Dermis microvascular lymphatic vessel endothelial cell (primary cell): ENCODE data around the gene RBM12. TPM values are rescaled to one million over a fixed set of nuclear protein-coding genes. Genes with fewer than 3 reads are reported as not detected.

Experiments used
- DNase-seq, 2 donors: peaks; one replicate each; pipeline versions ENCODE4 v3.0.0 to v3.0.0-alpha.2; 2010; ENCODE audit warnings: low read depth in 2 of 2
- total RNA-seq: library from RNA; depleted of rRNA; stranded (reverse); fragments of >200 nt; gene quantifications from 2 replicates; pipeline ENCODE4 v1.2.1, GENCODE V29; 2014

Gene RBM12
- total RNA-seq, 1 donor from 2014 or later: 33.0 TPM

DNA sequence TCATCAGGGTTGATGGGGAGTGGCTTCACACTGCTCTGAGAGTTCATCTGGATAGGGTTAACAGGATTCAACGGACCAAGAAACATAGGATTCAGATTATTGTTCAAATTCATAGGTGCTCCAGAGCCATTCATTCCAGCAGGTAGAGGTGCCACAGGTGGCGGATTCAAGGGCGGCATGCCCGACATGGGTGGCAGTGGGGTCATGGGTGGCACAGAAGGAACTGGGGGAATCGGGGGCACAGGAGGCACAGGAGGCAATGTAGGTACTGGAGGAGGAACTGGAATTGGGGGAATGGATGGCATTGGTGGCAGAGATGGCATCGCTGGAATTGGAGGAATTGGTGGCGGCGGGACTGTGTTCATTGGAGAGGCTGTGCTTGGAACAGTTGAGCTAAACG, 10.3 kb downstream of the RBM12 start:
- no peak for DNase-seq

DNA sequence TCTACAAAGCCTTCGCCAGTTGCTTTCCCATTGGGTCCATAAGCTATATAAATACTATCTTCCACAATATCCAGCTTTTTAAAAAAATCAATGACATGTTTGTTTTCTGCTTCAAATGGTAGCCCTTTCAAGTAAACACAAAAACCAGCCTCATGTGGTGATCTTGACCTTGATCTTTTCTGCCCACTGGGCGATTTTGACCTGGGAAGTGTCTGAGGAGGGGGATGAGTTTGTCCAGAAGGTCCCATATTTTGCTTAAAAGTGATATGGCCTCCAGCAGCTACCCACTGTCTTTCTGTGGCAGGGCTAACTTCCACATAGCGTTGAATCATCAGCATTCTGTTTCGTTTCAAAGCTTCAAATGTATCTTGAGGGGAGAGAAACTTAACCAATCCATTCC, 10.8 kb downstream of the RBM12 start:
- no peak for DNase-seq

DNA sequence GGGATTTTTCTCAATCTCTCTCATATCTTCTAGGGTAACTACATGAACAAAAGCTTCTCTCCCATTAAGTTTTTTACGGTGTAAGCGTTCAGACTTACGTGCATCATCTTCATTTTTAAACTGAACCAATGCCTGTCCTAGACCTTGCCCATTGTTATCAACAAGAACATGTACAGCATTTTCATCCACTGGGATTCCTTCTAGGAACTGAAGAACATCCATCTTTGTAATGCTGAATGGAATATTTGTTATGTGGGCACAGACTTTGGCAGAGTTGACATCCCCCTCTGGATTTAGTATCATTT, 11.3 kb downstream of the RBM12 start:
- DNase-seq: no peak

DNA sequence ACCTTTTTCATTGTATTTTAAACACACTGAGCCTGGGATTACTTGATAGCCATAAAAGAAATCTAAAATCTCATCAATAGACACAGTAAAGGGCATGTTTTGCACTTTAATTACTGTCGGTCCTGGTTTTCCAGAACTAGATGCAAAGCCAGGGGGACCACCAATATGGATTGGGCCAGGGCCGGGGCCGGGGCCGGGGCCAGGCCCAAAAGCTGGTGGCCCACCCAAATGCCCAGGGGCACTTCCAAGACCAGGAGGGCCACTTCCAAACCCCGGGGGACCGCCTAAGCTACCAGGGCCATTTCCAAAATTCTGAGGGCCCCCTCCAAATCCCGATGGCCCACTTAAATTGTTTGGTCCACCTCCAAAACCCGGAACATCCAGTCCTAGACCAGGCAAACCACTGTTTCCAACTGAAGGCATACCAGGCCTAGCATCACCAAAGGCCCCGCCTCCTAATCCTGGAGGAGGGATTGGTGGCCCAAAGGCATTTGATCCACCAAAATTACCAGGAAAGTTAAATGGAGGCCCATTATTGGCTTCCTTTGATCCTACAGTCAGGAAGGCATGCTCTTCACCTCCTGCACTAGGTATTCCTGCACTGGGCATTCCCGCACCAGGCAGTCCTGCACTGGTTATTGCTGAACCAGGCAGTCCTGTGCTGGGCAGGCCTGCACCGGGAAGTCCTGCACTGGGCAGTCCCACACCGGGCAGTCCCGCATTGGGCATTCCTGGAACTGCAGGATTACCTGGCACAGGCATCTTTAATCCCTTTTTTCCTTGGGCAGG, 11.9 kb downstream of the RBM12 start:
- no peak for DNase-seq

DNA sequence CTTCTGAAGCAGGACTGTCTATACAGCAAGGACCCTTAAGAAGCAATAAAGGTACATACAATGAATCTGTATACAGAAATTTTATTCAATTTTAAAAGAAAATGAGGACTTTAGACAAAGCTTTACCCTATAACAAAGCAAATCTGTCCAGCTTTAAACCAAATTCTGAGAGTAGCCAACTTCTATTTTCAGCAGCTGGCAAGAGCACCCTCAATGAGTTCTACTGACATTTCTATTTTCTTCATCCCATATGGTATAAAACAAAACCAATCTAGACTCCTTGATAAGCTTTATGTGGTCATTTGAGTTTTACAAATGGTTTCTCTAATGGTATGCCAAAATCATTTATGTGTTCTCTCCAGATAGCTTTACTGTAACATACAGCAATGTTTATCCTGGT, 12.7 kb downstream of the RBM12 start:
- no peak for DNase-seq

DNA sequence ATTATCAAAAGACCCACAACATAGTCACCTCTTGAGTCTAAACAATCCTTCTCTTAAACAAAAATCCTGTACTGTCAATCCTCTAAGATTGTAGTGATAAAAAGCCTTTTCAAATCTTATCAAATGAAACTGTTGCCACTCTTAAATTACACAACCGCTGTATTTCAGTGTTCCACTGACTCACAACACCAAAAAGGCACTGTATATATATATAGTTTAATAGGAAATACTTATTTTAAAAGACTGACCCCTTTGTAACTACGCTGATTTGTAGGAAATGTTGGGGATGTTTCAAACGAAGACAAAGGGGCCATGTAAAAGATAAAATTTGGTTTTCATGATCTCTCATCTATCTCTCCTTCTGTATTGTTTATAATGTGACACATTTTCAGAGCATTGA, 14.1 kb downstream of the RBM12 start:
- no peak for DNase-seq

DNA sequence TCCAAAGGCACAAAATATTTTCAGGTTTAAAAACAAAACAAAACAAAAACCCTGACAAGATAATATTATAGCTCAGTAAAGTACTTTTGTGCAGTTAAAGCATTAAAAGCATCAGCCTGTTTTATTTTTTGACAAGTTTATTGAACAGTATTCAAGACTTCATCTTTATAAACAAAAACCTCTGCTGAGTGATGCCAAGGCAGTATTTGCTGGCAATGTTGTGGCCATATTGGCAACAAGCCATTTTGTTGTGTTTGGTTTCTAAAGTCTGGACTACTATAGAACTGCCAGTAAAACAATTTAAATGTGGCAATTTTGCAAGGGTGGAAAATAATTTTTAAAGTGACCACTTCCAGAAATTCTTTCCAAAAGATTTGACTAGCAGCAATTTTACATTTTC, 15.9 kb downstream of the RBM12 start:
- DNase-seq: peak; percentile 25 to 41

DNA sequence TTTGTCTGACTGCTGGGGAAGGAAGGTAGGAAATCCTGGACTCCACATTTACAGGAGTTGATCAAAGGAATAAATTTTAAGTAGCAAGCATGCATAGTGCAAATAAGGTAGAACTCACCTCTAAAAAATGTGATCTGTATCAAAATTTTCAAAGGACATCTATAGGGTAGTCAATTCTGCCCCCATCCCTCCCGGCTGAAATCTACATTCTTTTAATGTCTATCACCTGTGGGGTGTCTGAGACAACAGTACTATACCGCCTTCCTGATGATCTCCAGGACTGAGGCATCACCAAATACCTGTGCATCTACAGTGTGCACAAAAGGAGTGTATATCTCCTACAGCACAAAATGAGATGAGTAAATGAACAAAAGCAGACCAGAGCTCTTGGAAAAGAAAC, 19.9 kb downstream of the RBM12 start:
- no peak for DNase-seq

DNA sequence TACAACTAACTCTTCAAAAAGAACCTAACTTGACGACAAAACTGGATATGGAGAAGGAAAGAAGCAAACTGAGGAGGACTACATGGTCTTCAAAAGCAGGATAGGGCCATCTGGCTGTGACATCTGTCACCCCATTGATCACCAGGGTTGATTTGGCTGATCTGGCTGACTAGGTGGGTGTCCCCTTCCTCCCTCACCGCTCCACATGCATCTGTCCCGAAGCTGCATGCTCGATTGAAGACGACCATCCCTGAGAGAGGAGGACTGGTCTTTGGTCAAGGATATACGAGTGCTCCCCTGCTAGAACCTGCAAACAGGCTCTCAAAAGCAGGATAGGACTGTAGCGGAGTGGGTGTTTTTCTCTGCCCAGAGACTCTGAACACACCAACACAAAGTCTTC, 21.7 kb downstream of the RBM12 start:
- DNase-seq: no peak

DNA sequence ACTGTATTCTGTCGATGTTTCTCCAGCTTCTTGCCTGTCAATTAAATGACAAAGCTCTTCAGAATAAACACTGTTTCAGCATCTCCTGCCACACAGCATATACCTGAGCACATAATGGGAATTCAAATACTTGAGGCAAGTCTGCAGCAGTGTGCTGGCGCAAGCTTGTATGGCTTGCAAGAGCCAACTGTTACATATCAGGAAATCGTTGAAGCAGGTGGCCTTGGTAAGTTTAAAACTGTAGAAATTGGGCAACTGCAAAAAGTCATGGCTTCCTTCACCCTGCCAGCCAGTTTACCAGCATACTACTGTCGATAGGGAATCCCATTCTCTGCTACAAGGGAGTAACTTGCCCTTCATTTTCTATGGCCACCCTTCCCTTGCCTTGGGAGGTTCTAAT, 23.0 kb downstream of the RBM12 start:
- no peak for DNase-seq

DNA sequence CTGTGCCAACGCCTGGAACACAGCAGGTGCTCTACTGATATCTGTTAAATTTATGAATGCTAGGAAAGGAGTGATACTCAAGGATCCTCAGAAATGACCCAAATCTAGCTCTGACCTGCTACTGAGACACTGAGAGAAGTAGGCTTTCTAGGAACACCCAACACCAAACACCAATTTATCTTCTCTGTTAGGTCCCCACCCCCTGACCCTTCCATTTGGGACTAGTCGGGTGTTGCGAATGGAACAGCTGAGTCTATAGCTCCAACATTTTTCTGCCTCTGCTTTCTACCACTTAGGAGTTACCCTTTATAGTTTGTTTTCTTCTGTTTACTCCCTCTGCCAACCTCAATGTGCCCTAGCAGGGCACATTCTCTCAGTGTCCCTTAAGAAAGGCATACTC, 24.0 kb downstream of the RBM12 start:
- DNase-seq: no peak

DNA sequence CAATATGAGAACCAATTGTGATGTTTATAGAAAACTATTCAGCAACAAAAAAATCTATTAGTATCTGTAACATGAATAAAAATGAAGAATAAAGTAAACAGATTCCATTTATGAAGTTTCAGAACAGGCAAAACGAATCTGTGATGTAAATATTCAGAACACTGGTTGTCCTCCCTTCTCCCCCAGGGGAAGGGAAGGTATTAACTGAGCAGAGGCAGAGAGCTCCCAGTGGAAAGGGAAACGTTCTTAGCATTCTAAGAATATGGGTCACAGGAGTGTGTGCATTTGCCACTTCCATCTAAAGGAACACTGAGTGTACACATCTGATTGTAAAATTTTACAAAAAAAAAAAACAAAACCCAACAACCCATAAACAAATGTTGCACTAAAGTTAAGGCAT, 25.9 kb downstream of the RBM12 start:
- DNase-seq: no peak

DNA sequence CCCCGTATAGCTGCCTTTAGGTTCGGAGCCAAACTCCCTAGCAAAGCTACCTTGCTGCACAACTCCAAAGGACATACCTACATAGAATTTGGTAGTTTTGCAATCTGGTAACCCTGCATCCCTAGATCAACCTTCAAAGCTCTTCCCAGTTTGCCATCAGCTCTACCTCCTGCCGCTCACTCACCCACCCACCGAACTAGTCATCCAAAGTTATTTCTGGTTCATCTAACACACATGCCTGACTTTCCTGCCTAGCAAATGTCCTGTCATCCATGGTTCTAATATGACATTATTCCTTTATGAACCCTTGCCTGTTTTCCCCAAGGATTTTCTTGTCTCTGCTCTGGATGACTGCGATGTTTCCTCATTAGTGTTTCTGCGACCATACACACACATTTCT, 27.4 kb downstream of the RBM12 start:
- DNase-seq: no peak

DNA sequence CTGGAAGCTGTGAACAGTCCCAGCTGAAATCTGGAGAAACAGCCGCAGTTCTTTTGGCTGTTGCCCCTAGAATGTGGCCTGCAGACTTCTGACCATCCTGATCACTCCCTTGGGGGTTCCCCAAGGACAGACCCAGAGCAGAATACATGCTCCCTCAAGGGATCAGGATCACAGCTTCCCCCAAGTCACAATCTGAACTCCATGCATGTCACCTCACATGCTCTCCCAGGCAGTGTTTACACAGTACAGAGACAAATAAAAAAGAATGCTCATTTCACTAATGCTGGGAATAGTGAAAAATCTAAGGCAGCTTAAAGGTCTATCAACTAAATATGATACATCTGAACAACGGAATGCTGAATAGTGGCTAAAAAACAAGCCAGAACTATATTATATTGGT, 28.6 kb downstream of the RBM12 start:
- no peak for DNase-seq

DNA sequence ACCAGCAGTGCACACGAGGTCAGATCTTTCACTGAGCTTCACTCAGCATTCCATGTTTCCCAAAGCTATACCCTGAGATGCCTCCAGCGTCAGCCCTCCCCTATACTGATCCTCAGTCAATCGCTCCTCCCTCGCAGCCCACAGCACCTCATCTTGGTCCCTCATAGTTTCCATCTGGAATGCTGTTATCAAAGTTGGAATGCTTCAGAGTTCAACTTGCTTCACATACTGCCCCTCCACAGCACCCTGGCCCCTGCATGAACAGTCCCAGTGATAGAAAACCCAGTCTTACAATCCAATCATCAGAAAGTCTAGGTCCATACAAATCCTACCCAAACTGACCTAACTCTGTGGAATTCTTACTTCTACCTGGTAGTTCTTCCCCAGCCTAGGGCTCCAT, 29.0 kb downstream of the RBM12 start:
- no peak for DNase-seq

DNA sequence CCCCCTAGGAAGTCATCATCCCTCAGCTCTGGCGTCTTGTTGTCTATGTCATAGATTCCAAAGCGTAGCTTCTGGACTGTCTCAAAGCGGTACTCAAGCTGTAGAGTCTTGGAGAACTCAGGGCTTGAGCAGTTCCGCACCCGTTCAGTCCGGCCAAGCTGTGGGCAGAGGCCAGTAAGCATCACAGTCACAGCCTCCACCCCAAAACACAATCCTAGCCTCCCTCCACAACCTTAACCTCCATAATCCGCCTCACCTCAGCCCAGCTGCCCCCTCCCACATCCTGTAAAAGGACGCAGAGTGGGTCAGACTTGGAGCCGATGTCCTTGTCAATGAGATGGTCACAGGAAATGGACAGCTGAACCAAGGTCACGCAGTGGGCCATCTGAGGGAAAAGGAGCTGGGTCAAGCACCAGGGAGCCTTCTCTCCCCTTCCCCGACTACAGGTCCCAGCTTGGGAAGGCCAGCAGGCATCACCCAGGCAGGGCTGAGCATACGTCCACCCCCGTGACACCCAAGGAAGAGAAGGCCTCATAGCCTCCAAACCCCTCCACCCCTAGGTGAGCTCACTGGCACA, 32.1 kb downstream of the RBM12 start:
- DNase-seq: no peak

DNA sequence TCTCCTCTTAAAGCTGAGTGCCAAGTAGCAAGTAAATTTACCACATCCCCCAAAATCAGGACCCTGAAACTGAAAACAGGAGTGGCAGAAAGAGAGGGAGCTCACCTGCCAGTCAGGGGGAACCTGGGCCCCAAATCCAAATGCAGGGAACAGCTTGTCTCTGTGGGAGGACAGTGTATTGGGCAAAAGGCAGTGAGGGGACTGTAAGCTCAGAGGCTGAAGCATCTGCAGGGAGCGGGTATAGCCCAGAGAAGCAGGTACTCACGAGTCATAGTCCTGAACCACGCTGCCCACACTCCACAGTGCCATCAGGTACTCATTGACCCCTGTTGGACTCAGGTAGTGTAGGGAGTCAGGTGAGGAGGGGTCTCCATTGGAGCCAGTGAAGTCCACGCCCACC, 34.1 kb downstream of the RBM12 start:
- DNase-seq: no peak

DNA sequence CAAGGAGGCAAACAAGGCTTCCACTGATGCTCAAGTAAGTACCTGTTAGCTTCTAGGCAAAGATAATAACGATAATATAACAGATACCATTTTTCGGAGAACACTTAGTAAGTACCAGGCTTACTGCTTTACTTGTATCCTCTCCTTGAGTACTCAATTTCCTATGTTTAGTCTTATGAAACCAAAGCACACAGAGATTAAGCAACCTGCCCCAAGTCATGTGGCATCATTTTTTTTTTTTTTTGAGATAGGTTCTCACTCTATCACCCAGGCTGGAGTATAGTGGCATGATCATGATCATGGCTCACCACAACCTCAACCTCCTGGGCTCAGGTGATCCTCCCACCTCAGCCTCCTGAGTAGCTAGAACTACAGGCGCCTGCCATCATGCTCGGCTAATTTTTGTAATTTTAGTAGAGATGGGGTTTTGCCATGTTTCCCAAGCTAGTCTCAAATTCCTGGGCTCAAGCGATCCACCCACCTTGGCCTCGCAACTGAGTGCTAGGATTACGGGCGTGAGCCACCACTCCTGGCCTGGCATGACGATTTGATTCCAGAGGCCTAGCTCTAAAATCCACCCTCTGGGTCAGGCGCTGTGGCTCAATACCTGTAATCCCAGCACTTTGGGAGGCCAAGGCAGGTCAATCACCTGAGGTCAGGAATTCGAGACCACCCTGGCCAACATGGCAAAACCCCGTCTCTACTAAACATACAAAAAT, 35.1 kb downstream of the RBM12 start:
- DNase-seq: no peak

DNA sequence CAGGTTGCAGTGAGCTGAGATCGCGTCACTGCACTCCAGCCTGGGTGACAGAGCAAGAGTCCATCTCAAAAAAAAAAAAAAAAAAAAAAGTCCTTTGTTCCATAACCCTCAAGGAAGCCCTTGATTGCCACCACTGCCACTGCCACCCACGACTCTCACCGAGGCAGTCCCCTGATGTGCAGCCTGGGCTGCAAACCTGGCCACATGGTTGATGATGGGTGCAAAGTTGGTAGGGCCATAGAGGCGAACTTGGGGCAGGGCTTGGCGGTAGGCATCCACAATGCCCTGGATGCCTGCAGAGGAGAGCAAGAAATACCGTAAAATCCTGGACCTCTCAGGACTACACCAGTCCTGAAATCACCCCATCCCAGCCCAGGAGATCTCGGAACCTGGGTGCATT, 37.6 kb downstream of the RBM12 start:
- DNase-seq: no peak

DNA sequence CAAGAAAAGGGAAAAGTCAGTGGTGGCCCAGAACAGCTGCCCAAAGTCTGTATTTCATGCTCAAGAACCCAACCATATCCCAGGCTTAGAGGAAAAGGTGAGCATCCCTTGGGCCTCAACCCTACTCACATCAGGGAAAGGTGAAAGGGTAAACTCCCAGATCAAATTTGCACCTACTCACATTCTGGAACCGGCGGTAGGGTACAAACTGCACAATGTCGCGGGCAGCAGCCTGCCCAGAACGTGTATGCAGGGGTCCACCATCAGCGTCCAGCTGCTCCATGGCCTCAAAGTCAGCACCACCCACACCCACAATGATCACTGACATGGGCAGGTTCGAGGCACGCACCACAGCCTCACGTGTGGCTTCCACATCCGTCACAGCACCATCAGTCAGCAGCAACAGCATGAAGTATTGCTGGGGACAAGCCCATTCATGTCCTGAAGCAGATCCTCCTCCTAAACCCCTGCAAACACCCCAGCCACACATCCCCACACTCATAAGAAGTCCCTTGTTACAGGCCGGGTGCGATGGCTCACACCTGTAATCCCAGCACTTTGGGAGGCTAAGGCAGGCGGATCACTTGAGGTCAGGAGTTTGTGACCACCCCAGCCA, 38.2 kb downstream of the RBM12 start:
- no peak for DNase-seq

DNA sequence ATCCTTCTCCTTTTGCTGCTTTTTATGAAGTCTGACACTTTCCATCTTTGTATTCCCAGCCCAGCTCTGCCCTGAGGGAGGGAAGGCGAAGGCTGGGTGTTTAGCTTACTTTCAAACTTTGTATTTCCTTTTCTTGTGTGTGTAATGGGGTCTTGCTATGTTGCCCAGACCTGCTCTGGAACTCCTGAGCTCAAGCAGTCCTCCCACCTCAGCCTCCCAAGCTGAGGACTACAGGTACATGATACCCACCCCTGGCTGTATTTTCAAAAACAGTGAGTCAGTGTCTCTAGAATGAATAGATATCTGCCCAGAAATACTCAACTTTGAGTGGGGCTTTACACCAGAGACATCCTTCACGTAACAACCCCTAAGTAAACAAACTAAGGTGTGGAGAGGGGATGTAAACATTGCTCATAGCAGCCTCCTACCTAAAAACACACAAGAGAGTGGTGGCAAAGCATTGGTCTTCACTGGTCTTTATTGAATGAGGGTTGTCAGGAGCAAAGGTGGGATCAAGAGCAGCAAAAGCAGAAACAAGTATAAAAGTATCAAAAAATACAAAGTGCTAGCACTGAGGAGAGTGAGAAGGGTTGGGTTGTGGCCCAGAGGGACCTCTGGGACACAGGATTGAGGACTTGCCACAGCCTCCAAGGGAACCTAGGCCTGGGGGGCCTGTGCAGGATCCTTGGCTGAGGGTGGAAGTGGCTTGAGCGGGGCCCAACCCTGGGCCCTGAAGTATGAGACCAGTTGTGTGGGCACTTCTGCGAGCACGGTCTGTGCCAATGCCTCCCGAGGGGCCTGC, 38.9 kb downstream of the RBM12 start:
- DNase-seq: no peak

DNA sequence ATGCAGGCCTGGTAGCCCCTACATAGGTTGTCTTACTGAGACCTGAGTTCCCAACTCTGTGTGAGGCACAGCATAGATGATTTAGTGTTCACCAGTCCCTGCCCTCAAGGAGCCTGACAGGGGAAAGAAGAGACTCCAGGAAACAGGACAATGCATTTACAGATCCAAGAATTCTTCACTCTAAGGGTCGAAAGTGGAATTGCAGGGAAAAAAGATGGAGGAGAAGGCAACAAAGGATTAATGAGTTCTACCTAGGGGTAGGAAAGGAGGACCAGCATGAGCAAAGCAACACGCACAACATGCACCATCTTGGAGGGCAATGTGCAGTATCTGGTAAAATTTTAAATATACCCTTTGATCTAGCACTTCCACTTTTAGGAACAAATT, 43.1 kb downstream of the RBM12 start:
- DNase-seq: no peak
